Natural killer cell treated with Interleukin-12 subunit alpha and Interleukin-12 subunit beta and Interleukin-15 and Interleukin-18, amount 100 ng/mL, for 72 hours (primary cell): ENCODE data around the gene RAB40A. TPM values are rescaled to one million over a fixed set of nuclear protein-coding genes. Genes with fewer than 3 reads are reported as not detected.
"Not testable (repeated sequence)": the region's sequence is repeated elsewhere in the genome, so short reads cannot be mapped to it uniquely, and the experiment has no call there.

Source experiments
- ATAC-seq, 2 donors: fragments of 150-1000 bp; cut with Tn5 transposase in 1 of 2; sonication (Bioruptor Pico), chemical (Tn5 transposase) in 1 of 2; 2 replicates each; pipeline ENCODE4 v1.10.0; 2021
- DNase-seq: peaks from one replicate; pipeline ENCODE4 v3.0.0; 2022; ENCODE audit warnings: low spot score
- H3K27ac Mint-ChIP-seq, 2 donors: 1 replicate in 1 of 2; 2 replicates in 1 of 2; pipeline ENCODE4 v1.8.0; 2022; ENCODE audit warnings: mixed read lengths in 2 of 2, mild to moderate bottlenecking in 1 of 2, moderate library complexity in 1 of 2
- H3K27me3 Mint-ChIP-seq, 2 donors: 1 replicate in 1 of 2; 2 replicates in 1 of 2; pipeline ENCODE4 v1.8.0; 2022; ENCODE audit warnings: mixed read lengths in 2 of 2
- H3K36me3 Mint-ChIP-seq: one replicate; pipeline ENCODE4 v1.8.0; 2022; ENCODE audit warnings: mixed read lengths
- H3K4me1 Mint-ChIP-seq, 2 donors: 1 replicate in 1 of 2; 2 replicates in 1 of 2; pipeline ENCODE4 v1.8.0; 2022; ENCODE audit warnings: low read depth in 2 of 2, mixed read lengths in 2 of 2, mild to moderate bottlenecking in 1 of 2
- H3K4me3 Mint-ChIP-seq: one replicate; pipeline ENCODE4 v1.8.0; 2022; ENCODE audit warnings: mixed read lengths
- H3K9me3 Mint-ChIP-seq: 2 replicates; pipeline ENCODE4 v1.8.0; 2022; ENCODE audit warnings: mixed read lengths
- total RNA-seq, 2 donors: library from RNA; stranded (reverse); gene quantifications; one replicate each; pipeline ENCODE4 v1.2.3, GENCODE V29; 2022

The RAB40A gene
- total RNA-seq, 2 donors from 2014 or later: 0.31 TPM; not detected in 1

GRCh38 chrX:103510031-103510430 lies 9.3 kb downstream of the RAB40A start:
- H3K36me3 Mint-ChIP-seq: no peaks in the 10 kb centered on the region
- ATAC-seq (no peak), DNase-seq (no peak)
- H3K27me3 Mint-ChIP-seq: peaks cover 0 to 14% of the 10 kb centered on the region in 2 donors
- H3K4me3 Mint-ChIP-seq: no peak overlapping the region
- no peaks in the 10 kb centered on the region for H3K9me3 Mint-ChIP-seq
- no peaks in the 10 kb centered on the region for H3K4me1 Mint-ChIP-seq
- no peak overlapping the region for H3K27ac Mint-ChIP-seq

- Mint-ChIP-seq H3K4me1 (no peaks in the 10 kb centered on the region), H3K27ac (no peak overlapping the region), H3K9me3 (no peaks in the 10 kb centered on the region), H3K4me3 (no peak overlapping the region), H3K36me3 (no peaks in the 10 kb centered on the region), H3K27me3 (peaks cover 5 to 16% of the 10 kb centered on the region in 2 donors)
- DNase-seq (no peak), ATAC-seq (no peak)
These were observed 15.5 kb downstream of the RAB40A start for GRCh38 chrX:103503853-103504207.

DNA sequence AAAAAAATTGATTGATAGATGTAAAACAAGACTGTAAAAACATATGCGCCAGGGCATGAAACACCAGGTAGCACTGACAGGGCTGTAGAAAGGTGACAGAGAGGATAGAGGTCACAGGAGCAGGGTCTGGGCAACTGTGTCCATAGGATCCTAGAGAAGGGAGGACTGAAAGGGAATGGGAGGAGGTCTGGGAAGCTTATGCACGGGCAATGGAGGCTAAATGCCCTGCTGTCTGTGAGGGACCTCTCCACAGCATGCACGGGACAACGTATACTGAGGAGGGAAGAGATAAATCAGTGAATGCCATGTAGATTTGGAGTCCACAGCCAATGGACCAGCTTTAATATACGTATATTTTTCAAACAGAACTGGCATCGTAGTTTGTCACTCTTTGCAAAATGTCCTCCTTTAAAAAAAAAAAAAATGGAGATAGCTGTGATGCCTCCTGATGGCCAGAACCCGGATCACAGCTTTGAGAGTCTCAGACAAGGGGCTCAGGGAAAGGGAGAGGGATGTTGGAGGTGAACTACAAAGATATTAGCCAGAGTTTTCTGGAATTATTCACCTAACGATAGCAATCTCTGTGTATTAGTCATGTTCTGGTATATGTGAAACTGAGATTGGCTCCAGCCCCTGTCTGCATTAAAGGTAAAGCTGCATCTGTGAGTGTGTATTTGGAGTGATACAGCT lies 16.0 kb downstream of the RAB40A start:
- no peaks in the 10 kb centered on the region for H3K9me3 Mint-ChIP-seq

GRCh38 chrX:103498786-103499185 lies 20.5 kb downstream of the RAB40A start:
- no peaks in the 10 kb centered on the region for H3K36me3 Mint-ChIP-seq
- H3K9me3 Mint-ChIP-seq: no peaks in the 10 kb centered on the region
- H3K27ac Mint-ChIP-seq: no peak overlapping the region
- H3K4me3 Mint-ChIP-seq: no peak overlapping the region
- ATAC-seq (no peak), DNase-seq (no peak)
- peaks cover 6 to 25% of the 10 kb centered on the region in 2 donors for H3K27me3 Mint-ChIP-seq
- H3K4me1 Mint-ChIP-seq: no peaks in the 10 kb centered on the region

More for the DNA sequence above, 16.0 kb downstream of the RAB40A start:
- no peak for DNase-seq
- no peak for ATAC-seq
- Mint-ChIP-seq H3K36me3 (no peaks in the 10 kb centered on the region), H3K4me1 (no peaks in the 10 kb centered on the region), H3K27me3 (peaks cover 5 to 16% of the 10 kb centered on the region in 2 donors), H3K4me3 (no peak overlapping the region), H3K27ac (no peak overlapping the region)

GRCh38 chrX:103495786-103496185 lies 23.5 kb downstream of the RAB40A start:
- DNase-seq (no peak), ATAC-seq (no peak)
- no peaks in the 10 kb centered on the region for H3K9me3 Mint-ChIP-seq
- no peaks in the 10 kb centered on the region for H3K4me1 Mint-ChIP-seq
- no peak overlapping the region for H3K4me3 Mint-ChIP-seq
- H3K27ac Mint-ChIP-seq: no peak overlapping the region
- no peaks in the 10 kb centered on the region for H3K36me3 Mint-ChIP-seq
- H3K27me3 Mint-ChIP-seq: peaks cover 6 to 24% of the 10 kb centered on the region in 2 donors

- not testable (repeated sequence) for H3K4me1 Mint-ChIP-seq, ATAC-seq, DNase-seq, H3K9me3 Mint-ChIP-seq, H3K4me3 Mint-ChIP-seq, H3K36me3 Mint-ChIP-seq, H3K27ac Mint-ChIP-seq
- peaks cover 6 to 24% of the 10 kb centered on the region in 2 donors for H3K27me3 Mint-ChIP-seq
These were observed 25.7 kb downstream of the RAB40A start for GRCh38 chrX:103493578-103493977.

DNA sequence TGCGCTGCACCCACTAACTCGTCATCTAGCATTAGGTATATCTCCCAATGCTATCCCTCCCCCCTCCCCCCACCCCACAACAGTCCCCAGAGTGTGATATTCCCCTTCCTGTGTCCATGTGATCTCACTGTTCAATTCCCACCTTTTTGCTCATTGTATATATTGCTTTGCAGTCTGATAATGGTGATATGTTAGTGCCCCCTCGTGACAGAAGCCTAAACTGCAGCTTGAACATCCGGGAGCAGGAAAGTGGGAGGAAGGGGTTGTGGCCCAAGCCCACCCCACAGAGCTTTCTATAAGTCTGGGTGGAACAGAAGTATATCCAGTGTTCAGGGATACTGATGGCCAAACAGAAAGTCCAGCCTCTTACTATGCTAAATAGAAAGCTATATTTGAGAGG lies 29.6 kb downstream of the RAB40A start:
- not testable (repeated sequence) for H3K9me3 Mint-ChIP-seq, ATAC-seq, H3K4me1 Mint-ChIP-seq, H3K27ac Mint-ChIP-seq, DNase-seq, H3K36me3 Mint-ChIP-seq, H3K4me3 Mint-ChIP-seq
- H3K27me3 Mint-ChIP-seq: peaks cover 6 to 16% of the 10 kb centered on the region in 2 donors

DNA sequence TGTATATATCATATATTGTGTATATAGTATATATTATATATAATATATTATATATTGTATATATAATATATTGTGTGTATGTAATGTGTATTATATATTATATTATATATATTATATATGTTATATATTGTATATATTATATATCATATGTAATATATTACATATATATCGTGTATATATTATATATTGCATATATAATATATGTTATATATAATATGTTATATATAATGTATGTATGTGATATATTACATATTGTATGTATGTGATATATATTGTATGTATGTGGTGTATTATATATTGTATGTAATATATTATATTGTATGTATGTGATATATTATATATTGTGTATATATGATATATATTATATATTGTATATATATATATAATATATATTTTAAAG lies 30.5 kb downstream of the RAB40A start:
- peaks cover 5 to 7% of the 10 kb centered on the region in 2 donors for H3K27me3 Mint-ChIP-seq
- no peak overlapping the region for H3K4me3 Mint-ChIP-seq
- H3K36me3 Mint-ChIP-seq: no peaks in the 10 kb centered on the region
- ATAC-seq: no peak
- no peak overlapping the region for H3K27ac Mint-ChIP-seq
- H3K9me3 Mint-ChIP-seq: no peaks in the 10 kb centered on the region
- peaks cover 0 to 3% of the 10 kb centered on the region in 2 donors for H3K4me1 Mint-ChIP-seq
- no peak for DNase-seq

DNA sequence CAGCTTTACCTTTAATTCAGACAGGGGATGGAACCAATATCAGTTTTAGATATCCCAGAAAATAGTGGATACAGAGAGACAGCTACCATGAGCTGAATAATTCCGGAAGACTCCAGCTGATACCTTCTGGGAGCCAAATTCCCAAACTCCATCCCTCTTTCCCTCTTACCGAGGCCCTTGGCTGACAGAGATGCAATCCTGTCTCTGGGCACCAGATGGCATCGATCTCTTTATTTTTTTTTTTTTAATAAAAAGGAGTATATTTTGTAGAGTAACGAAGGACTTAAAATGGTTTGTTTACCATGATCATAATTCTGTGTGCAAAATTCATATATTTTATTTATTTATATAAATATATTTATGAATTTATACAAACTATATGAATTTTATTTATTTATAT lies 31.0 kb downstream of the RAB40A start:
- Mint-ChIP-seq H3K27me3 (peaks cover under 1 to 3% of the 10 kb centered on the region in 2 donors), H3K4me3 (no peak overlapping the region), H3K27ac (no peak overlapping the region), H3K4me1 (peaks cover 0 to 3% of the 10 kb centered on the region in 2 donors), H3K9me3 (no peaks in the 10 kb centered on the region), H3K36me3 (no peaks in the 10 kb centered on the region)
- ATAC-seq (no peak), DNase-seq (no peak)

- Mint-ChIP-seq H3K4me3 (no peak overlapping the region), H3K4me1 (no peaks in the 10 kb centered on the region), H3K9me3 (no peaks in the 10 kb centered on the region), H3K27ac (no peak overlapping the region), H3K36me3 (no peaks in the 10 kb centered on the region), H3K27me3 (peaks cover 0 to 7% of the 10 kb centered on the region in 2 donors)
- ATAC-seq (no peak), DNase-seq (no peak)
These were observed 35.6 kb downstream of the RAB40A start for GRCh38 chrX:103483720-103484119.

DNA sequence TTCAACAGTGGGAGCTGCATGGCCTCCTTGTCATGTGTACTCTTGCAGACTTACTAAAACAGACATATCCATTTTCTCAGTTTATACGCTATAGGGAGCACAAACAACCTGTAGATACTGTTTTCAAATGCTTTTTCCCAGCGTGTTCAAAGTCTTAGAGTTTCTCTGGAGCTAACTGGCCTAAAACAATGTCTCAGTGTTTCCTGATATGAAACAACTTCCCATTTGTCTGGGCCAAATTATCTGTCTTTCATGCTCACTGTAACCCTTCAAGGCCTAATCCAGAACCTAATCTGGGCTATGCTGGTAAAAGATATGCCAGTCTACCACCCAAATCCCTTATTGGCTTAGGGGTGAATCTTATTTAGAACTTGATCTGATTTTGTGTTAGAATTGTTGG lies 38.8 kb downstream of the RAB40A start:
- H3K27ac Mint-ChIP-seq: no peak overlapping the region
- H3K27me3 Mint-ChIP-seq: peaks cover 0 to 7% of the 10 kb centered on the region in 2 donors
- H3K4me1 Mint-ChIP-seq: no peaks in the 10 kb centered on the region
- no peaks in the 10 kb centered on the region for H3K9me3 Mint-ChIP-seq
- H3K36me3 Mint-ChIP-seq: no peaks in the 10 kb centered on the region
- H3K4me3 Mint-ChIP-seq: no peak overlapping the region
- no peak for ATAC-seq
- no peak for DNase-seq

DNA sequence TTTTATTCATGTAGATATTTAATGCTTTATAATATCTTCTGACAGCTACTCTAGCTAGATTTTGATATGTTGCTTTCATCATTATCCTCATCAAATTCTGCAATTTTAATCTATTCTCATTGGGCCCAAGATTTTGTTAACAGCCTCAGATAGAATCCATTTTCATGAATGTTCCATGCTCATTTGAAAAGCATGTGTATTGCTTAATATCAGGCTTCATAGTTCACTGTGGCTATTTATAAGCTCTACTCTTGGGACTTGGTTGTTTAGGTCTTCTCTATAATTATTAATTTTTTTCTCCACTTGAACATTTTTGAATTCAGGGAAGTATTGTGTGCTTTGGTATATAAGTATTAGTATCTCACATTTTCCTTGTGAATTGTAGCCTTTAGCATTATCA lies 41.8 kb downstream of the RAB40A start:
- Mint-ChIP-seq H3K27ac (no peak overlapping the region), H3K9me3 (no peaks in the 10 kb centered on the region), H3K36me3 (no peaks in the 10 kb centered on the region), H3K4me1 (no peaks in the 10 kb centered on the region), H3K4me3 (no peak overlapping the region), H3K27me3 (peaks cover 0 to 7% of the 10 kb centered on the region in 2 donors)
- ATAC-seq (no peak), DNase-seq (no peak)

DNA sequence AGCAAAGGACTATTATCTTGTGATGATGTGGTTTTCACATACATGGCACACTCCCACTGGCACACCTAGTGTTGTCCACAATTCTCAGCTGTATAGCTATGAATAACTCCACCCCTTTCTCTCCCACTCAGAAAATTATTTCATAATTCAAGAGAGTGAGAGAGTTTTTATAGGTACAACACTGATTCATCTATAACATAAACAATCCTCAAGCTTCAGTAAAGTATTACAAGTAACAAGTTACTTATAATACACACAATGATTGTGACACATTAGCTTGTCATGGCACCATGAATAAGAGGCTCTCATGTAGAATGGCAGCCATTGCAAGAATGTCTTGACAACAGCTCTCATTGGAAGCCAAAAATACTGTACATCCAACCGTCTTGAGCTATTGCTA lies 43.9 kb downstream of the RAB40A start:
- peaks cover 0 to 10% of the 10 kb centered on the region in 2 donors for H3K27me3 Mint-ChIP-seq
- DNase-seq (no peak), ATAC-seq (no peak)
- no peak overlapping the region for H3K27ac Mint-ChIP-seq
- no peaks in the 10 kb centered on the region for H3K9me3 Mint-ChIP-seq
- no peaks in the 10 kb centered on the region for H3K36me3 Mint-ChIP-seq
- no peaks in the 10 kb centered on the region for H3K4me1 Mint-ChIP-seq
- no peak overlapping the region for H3K4me3 Mint-ChIP-seq

DNA sequence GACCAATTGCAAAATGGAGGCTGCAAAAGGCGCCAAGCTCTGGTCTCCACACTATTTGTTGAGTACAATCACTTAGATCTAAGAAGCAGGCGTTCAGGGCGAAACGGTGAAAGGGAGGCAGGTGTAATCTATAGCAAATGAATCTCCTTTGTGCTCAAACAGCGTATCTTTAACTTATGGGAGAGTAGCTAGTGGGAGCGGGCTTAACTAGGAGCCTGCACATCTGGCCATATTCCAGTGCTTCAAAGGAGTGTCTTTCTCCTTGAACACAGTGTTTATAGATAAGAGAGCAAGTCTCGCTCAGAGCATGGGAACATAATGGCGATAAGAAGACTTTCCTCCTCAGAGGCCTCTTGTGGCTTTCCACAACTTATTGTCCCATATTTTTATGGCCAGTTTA lies 49.3 kb downstream of the RAB40A start:
- H3K36me3 Mint-ChIP-seq, ATAC-seq, H3K27ac Mint-ChIP-seq, H3K9me3 Mint-ChIP-seq, H3K4me3 Mint-ChIP-seq, H3K4me1 Mint-ChIP-seq, DNase-seq: not testable (repeated sequence)
- peaks cover 8 to 14% of the 10 kb centered on the region in 2 donors for H3K27me3 Mint-ChIP-seq

GRCh38 chrX:103467887-103468286 lies 51.4 kb downstream of the RAB40A start:
- Mint-ChIP-seq H3K27ac (no peak overlapping the region), H3K27me3 (peaks cover 14 to 23% of the 10 kb centered on the region in 2 donors), H3K9me3 (no peaks in the 10 kb centered on the region), H3K4me3 (no peak overlapping the region), H3K36me3 (no peaks in the 10 kb centered on the region), H3K4me1 (peaks cover 4 to 5% of the 10 kb centered on the region in 2 donors)
- DNase-seq (no peak), ATAC-seq (no peak)
